NB4 (cell line): ENCODE data around the gene CALHM1.

Experiments used
- DNase-seq: peaks from one replicate; pipeline ENCODE4 v3.0.0; 2010; ENCODE audit warnings: low read depth
- H3K4me3 ChIP-seq: one replicate; pipeline ENCODE4 v1.5.1; 2011; ENCODE audit warnings: mild to moderate bottlenecking, low read depth, low read length, moderate library complexity
- MYC ChIP-seq: IDR thresholded peaks from 2 replicates; pipeline ENCODE4 v1.6.1; 2011; ENCODE audit warnings: low read depth, low read length
- POLR2A ChIP-seq: IDR thresholded peaks from 2 replicates; pipeline ENCODE4 v1.6.1; 2011; ENCODE audit warnings: mild to moderate bottlenecking; ENCODE audit not compliant: insufficient read length; ENCODE audit errors: extremely low read depth
- TF ChIP-seq, protein P1 (sequence below): IDR thresholded peaks from 2 replicates; pipeline ENCODE4 v1.6.1; 2011; ENCODE audit warnings: low read depth, low read length
- TF ChIP-seq, protein P2 (sequence below): IDR thresholded peaks from one replicate; pipeline ENCODE4 v1.5.1; 2012; ENCODE audit warnings: low read depth, low read length

The CALHM1 gene

DNA sequence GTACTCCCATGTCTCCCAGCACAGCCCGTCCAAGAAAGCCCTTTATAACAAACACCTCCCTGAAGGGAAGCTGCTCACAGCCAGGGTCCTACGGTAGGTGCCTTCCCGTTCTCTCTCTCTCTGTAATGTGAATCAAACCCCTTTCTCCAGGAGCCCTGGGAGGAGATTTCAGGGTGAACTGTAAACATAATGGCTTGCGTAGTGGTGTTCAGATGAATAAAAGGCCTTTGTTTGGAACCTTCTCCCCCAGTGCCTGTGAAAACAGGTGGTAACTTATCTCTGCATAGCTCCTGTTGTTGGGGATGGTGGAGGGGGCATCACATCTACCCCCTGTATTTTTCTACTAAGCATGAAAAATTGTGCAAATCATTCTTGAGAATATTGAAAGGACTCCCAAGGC lies 18.9 kb downstream of the CALHM1 start:
- no peak overlapping the region for H3K4me3 ChIP-seq
- DNase-seq = no peak
- no peak for TF ChIP-seq POLR2A
- no peak for TF ChIP-seq MYC
- TF ChIP-seq, protein P1, sequence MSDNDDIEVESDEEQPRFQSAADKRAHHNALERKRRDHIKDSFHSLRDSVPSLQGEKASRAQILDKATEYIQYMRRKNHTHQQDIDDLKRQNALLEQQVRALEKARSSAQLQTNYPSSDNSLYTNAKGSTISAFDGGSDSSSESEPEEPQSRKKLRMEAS = no peak
- TF ChIP-seq, protein P2, sequence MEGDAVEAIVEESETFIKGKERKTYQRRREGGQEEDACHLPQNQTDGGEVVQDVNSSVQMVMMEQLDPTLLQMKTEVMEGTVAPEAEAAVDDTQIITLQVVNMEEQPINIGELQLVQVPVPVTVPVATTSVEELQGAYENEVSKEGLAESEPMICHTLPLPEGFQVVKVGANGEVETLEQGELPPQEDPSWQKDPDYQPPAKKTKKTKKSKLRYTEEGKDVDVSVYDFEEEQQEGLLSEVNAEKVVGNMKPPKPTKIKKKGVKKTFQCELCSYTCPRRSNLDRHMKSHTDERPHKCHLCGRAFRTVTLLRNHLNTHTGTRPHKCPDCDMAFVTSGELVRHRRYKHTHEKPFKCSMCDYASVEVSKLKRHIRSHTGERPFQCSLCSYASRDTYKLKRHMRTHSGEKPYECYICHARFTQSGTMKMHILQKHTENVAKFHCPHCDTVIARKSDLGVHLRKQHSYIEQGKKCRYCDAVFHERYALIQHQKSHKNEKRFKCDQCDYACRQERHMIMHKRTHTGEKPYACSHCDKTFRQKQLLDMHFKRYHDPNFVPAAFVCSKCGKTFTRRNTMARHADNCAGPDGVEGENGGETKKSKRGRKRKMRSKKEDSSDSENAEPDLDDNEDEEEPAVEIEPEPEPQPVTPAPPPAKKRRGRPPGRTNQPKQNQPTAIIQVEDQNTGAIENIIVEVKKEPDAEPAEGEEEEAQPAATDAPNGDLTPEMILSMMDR = no peak

DNA sequence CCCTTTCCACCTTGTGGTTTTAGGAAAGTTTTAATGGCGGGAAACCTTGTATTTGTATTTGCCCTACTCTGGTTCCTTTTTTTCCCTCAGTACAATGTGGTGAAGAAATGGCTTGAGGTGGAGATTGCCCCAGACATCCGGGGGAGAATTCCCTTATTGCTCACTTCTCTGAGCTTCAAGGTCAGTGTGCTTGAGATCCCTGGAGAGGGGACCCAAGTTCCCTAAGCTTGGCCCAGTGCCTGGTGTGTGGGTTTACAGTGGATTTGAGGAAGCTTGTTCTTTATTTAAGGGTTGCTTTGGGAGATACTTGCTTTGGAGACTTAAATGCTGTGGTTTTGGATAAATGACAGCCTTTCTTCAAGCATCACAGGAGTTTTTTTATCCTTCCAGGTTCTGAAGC lies 24.8 kb downstream of the CALHM1 start:
- peak; percentile 36 for DNase-seq
- H3K4me3 ChIP-seq = no peak overlapping the region
- TF ChIP-seq POLR2A (no peak), MYC (no peak)
- TF ChIP-seq, protein P1 = no peak
- TF ChIP-seq, protein P2 = no peak

DNA sequence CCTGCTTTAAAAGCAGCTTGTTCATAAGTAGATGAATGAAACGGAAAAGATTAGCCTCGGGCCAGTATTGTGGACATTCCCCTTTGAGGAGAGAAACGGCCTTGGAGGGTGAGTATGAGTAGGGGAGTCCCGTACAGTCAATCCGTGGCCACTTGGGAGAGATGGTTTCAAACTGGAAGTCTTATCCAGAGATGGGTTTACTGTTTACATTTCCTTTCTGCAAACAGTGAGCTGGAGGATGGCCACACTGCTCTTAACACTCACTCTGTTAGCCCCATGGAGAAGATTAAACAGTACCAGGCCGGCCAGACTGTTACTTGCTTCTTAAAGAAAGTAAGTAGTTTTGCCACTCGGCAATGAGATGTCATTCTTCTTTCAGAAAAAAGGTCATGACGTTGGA lies 26.8 kb downstream of the CALHM1 start:
- no peak overlapping the region for H3K4me3 ChIP-seq
- no peak for DNase-seq
- TF ChIP-seq, protein P2 = no peak
- TF ChIP-seq, protein P1 = no peak
- TF ChIP-seq POLR2A (no peak), MYC (no peak)

DNA sequence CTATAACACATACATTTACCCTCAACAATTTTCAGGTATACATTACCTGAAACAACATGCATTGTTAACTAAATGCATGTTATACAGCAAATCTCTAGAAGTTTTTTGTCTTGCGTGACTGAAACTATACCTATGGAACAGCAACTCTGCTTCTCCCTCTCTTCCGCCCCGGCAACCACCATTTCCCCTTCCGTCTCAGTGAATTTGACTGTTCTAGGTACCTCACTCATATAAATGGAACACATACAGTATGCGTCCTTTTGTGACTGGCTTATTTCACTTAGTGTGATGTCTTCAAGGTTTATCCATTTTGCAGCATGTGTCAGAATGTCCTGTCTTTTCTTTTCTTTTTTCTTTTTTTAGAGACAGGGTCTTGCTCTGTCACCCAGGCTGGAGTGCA lies 29.1 kb downstream of the CALHM1 start:
- no peak overlapping the region for H3K4me3 ChIP-seq

DNA sequence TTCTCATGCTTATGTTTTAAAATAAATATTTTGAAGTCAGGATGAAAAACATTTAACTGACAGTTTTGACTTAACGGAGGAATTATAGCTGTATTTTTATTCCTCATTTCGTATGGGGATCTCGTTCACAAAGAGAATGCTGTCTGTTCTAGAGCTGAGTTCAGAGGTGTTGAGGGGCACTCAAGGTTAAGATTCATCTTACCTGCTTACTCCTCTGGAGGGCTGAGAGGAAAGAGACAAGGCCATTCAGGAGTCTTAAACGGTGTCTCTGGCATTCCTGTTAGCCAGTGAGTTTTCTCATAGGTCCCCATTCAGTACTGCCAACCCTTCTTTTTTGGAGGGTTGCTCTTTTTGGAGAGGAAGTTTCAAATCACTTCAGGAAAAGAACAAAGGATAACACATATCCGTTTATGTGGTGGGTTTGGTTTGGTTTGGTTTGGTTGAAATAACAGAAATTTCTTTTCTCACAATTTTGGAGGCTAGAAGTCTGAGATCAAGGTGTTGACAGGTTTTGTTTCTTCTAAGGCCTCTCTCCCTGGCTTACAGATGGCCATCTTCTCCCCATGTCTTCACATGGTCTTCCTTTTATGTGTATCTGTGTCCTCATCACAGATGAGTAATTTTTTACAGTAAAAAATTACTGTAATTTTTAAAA lies 29.6 kb downstream of the CALHM1 start:
- TF ChIP-seq POLR2A (no peak), MYC (no peak)
- TF ChIP-seq, protein P2 = no peak
- TF ChIP-seq, protein P1 = no peak
- no peak overlapping the region for H3K4me3 ChIP-seq
- no peak for DNase-seq

More for the DNA sequence above, 29.1 kb downstream of the CALHM1 start:
- DNase-seq = no peak
- TF ChIP-seq, protein P1 = no peak
- TF ChIP-seq MYC (no peak), POLR2A (no peak)
- TF ChIP-seq, protein P2 = no peak
